ENCODE data around the gene TMBIM6.

Gene TMBIM6

DNA sequence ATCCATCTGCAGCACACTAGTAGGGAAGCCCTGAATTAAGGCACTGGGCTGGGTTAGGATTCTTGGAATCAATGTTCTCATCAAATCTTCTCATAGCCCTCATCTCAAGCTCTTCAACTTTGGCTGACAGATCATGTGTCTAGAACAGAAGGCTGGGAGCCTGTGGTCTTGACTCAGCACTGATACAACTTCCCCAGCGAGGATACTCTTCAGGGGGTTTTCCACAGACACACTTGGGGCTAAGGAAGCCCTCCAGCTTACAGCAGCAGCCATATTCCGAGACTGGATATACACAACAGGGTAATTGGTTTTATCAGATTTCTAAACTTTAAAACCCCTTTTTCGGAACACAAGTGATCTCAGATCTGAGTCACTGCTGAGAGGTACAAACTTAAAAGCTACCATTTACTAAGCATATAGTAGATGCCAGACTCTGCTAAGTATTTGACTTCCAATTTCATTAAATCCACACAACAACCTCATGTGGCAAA, 37.7 kb upstream of the TMBIM6 start:
- no peak overlapping the region for H2AFZ ChIP-seq (ENCODE audit: low read depth)
- no peak overlapping the region for H3K4me3 ChIP-seq (IDR thresholded peaks at IDR 0.05; ENCODE audit: insufficient read depth, low read depth, low read length)
- no peak overlapping the region for H3K9ac ChIP-seq
- no peaks in the 10 kb centered on the region for H3K27me3 ChIP-seq (ENCODE audit: insufficient read depth, low read depth)
- no peaks in the 10 kb centered on the region for H4K20me1 ChIP-seq (ENCODE audit: insufficient read depth)
- H3K27ac ChIP-seq = no peak overlapping the region
- H3K79me2 ChIP-seq (ENCODE audit: insufficient read depth, low read depth) = no peaks in the 10 kb centered on the region; the same call in 1 of the 2 replicates
- H3K4me2 ChIP-seq = peak overlapping the region; percentile 2; the same call in 1 of the 2 replicates
- TF ChIP-seq, protein P1, sequence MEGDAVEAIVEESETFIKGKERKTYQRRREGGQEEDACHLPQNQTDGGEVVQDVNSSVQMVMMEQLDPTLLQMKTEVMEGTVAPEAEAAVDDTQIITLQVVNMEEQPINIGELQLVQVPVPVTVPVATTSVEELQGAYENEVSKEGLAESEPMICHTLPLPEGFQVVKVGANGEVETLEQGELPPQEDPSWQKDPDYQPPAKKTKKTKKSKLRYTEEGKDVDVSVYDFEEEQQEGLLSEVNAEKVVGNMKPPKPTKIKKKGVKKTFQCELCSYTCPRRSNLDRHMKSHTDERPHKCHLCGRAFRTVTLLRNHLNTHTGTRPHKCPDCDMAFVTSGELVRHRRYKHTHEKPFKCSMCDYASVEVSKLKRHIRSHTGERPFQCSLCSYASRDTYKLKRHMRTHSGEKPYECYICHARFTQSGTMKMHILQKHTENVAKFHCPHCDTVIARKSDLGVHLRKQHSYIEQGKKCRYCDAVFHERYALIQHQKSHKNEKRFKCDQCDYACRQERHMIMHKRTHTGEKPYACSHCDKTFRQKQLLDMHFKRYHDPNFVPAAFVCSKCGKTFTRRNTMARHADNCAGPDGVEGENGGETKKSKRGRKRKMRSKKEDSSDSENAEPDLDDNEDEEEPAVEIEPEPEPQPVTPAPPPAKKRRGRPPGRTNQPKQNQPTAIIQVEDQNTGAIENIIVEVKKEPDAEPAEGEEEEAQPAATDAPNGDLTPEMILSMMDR (conservative IDR thresholded peaks at IDR 0.05; ENCODE audit: low read depth, low read length) = no peak
- peaks cover 59% of the 10 kb centered on the region for H3K4me1 ChIP-seq (ENCODE audit: low read depth, poor library complexity, severe bottlenecking)
- H3K36me3 ChIP-seq (ENCODE audit: insufficient read depth) = no peaks in the 10 kb centered on the region

- Histone ChIP-seq H3K79me2 (ENCODE audit: insufficient read depth, low read depth) (no peaks in the 10 kb centered on the region; the same call in 1 of the 2 replicates), H3K27me3 (ENCODE audit: insufficient read depth, low read depth) (no peaks in the 10 kb centered on the region; the same call in 1 of the 2 replicates), H4K20me1 (ENCODE audit: insufficient read depth) (no peaks in the 10 kb centered on the region), H3K27ac (no peak overlapping the region), H3K9ac (no peak overlapping the region), H2AFZ (ENCODE audit: low read depth) (no peak overlapping the region), H3K4me3 (IDR thresholded peaks at IDR 0.05; ENCODE audit: insufficient read depth, low read depth, low read length) (no peak overlapping the region), H3K4me2 (peak overlapping the region; percentile 13; the same call in 1 of the 2 replicates), H3K36me3 (ENCODE audit: insufficient read depth) (no peaks in the 10 kb centered on the region), H3K4me1 (ENCODE audit: low read depth, poor library complexity, severe bottlenecking) (peaks cover 42% of the 10 kb centered on the region)
- TF ChIP-seq, protein P1 (conservative IDR thresholded peaks at IDR 0.05; ENCODE audit: low read depth, low read length) = no peak
These were observed 35.8 kb upstream of the TMBIM6 start for GRCh38 chr12:49705479-49706134.

DNA sequence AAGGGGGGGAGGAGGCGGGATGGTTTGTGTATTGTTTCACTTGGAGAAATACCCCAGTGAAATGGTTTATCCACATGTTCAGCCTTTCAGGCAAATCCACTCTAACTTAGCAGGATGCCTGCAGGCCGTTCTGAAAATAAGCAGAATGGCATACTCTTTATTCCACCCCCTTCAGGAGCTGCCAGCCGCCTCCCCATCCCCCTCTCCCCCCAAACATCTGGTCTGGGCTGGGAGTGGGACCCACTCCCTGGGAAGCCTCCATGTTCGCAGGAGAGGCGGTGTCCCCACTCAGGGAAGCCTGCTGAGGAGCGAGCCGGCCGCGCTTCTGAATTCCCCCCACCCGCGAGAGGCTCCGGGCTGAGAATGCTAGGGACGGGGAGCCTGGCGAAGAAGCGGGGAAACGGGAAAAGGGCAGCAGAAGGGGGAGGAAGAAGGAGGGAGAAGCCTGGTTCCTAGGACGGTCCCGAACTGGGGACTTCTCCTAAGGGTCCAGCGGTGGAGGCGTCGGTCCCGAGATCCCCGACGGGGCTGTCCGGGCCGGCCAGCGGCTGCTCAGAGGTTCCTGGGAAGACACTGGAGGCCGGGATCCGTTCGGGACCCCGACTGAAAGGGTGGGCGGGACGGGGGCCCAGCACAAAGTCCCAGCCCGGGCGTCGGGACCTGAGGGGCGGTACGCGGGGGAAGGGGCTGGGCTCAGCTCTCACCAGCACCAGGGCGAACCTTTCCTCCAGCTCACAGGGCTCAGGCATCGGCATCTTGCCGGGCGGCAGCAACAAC, 34.8 kb upstream of the TMBIM6 start:
- peak overlapping the region; percentile 78 for H3K9ac ChIP-seq
- H2AFZ ChIP-seq (ENCODE audit: low read depth) = peak overlapping the region; percentile 93
- TF ChIP-seq, protein P1 (conservative IDR thresholded peaks at IDR 0.05; ENCODE audit: low read depth, low read length) = no peak
- H3K4me1 ChIP-seq (ENCODE audit: low read depth, poor library complexity, severe bottlenecking) = peaks cover 42% of the 10 kb centered on the region
- no peaks in the 10 kb centered on the region; the same call in 1 of the 2 replicates for H3K27me3 ChIP-seq (ENCODE audit: insufficient read depth, low read depth)
- H3K36me3 ChIP-seq (ENCODE audit: insufficient read depth) = no peaks in the 10 kb centered on the region
- H3K79me2 ChIP-seq (ENCODE audit: insufficient read depth, low read depth) = no peaks in the 10 kb centered on the region; the same call in 1 of the 2 replicates
- no peak overlapping the region for H3K4me3 ChIP-seq (IDR thresholded peaks at IDR 0.05; ENCODE audit: insufficient read depth, low read depth, low read length)
- H3K27ac ChIP-seq = no peak overlapping the region; the same call in 1 of the 2 replicates
- no peaks in the 10 kb centered on the region for H4K20me1 ChIP-seq (ENCODE audit: insufficient read depth)
- H3K4me2 ChIP-seq = peak overlapping the region; percentile 91

DNA sequence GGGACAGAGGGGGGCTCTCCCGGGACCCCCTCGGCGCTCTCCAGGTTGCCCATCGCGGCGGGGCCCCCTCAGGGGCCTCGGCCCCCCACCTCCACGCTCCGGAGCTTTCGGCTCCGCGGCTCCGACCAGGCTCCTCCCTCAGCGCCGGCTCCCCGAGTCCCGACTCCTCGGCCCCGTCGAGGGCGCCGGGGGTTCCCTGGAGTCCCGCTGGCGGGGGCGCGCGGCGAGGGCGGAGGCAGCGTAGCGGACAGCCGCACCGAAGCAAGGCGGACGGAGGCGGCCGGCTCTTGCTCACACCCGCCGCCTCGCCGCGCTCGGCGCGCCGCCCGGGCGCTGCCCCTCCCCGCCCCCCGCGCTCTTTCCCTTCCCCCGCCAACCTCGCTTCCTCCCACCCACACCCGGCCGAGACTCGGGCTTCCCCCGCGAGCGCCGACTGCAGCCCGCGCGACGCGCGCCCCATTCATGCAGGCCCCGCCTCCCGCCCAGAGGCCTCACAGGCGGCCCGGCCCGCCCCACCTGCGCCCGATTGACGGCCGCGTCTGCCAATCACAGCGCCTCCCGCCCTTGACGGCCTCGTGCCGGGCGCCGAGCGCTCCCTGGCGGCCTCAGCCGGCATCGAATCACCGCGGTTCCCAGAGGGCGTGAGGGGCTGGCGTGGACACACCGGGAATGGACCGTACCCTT, 34.1 kb upstream of the TMBIM6 start, which contains the start of gene FMNL3:
TSS of gene FMNL3 (minus strand) at position 278 of the 684 bp plus-strand sequence. CDS start at position 53, 225 bp downstream.
- peak within 1 kb of the TSS; percentile 91 for H3K4me2 ChIP-seq
- no peaks in the 10 kb centered on the region for H4K20me1 ChIP-seq (ENCODE audit: insufficient read depth)
- no peaks in the 10 kb centered on the region; the same call in 1 of the 2 replicates for H3K79me2 ChIP-seq (ENCODE audit: insufficient read depth, low read depth)
- no peaks in the 10 kb centered on the region; the same call in 1 of the 2 replicates for H3K27me3 ChIP-seq (ENCODE audit: insufficient read depth, low read depth)
- H3K4me3 ChIP-seq (IDR thresholded peaks at IDR 0.05; ENCODE audit: insufficient read depth, low read depth, low read length) = no peak within 1 kb of the TSS
- no peaks in the 10 kb centered on the region for H3K36me3 ChIP-seq (ENCODE audit: insufficient read depth)
- H3K4me1 ChIP-seq (ENCODE audit: low read depth, poor library complexity, severe bottlenecking) = peaks cover 39% of the 10 kb centered on the region
- TF ChIP-seq, protein P1 (conservative IDR thresholded peaks at IDR 0.05; ENCODE audit: low read depth, low read length) = peak; percentile 96
- H2AFZ ChIP-seq (ENCODE audit: low read depth) = peak within 1 kb of the TSS; percentile 93
- peak within 1 kb of the TSS; percentile 78 for H3K9ac ChIP-seq
- H3K27ac ChIP-seq = no peak within 1 kb of the TSS; the same call in 1 of the 2 replicates

Measured in KMS-11 (cell line).